WTC11 (cell line): ENCODE results near the gene RADIL. TPM values are rescaled to one million over a fixed set of nuclear protein-coding genes. Genes with fewer than 3 reads are reported as not detected.

Source experiments
- ATAC-seq: fragments of 200-7000 bp; cut with Tn5 transposase; 2 replicates; pipeline ENCODE4 v1.10.0; 2021; ENCODE audit warnings: mild to moderate bottlenecking, moderate library complexity
- CTCF ChIA-PET: fragments of 300-600 bp; sonication (Branson Sonifier 250); formaldehyde crosslinking; loops from one replicate; lab custom pipeline; 2021; ENCODE audit warnings: antibody characterized with exemption; lab: Charles Lee
- POLR2A ChIA-PET: fragments of 350-600 bp; sonication (Branson Sonifier 250); formaldehyde crosslinking; loops from one replicate; lab custom pipeline; 2021; ENCODE audit warnings: antibody characterized with exemption; lab: Charles Lee
- DNase-seq: peaks from one replicate; pipeline ENCODE4 v3.0.0; 2021; ENCODE audit warnings: low spot score
- H3K27ac Mint-ChIP-seq: 2 replicates; pipeline ENCODE4 v1.8.0; 2021; ENCODE audit warnings: mixed read lengths
- H3K27me3 Mint-ChIP-seq: 2 replicates; pipeline ENCODE4 v1.8.0; 2021; ENCODE audit warnings: low read depth, mild to moderate bottlenecking, moderate library complexity, mixed read lengths
- H3K36me3 Mint-ChIP-seq: 2 replicates; pipeline ENCODE4 v1.8.0; 2021; ENCODE audit warnings: mixed read lengths
- H3K4me1 Mint-ChIP-seq: 2 replicates; pipeline ENCODE4 v1.8.0; 2022; ENCODE audit warnings: mixed read lengths
- H3K4me3 Mint-ChIP-seq: 2 replicates; pipeline ENCODE4 v1.8.0; 2021; ENCODE audit warnings: mild to moderate bottlenecking, moderate library complexity, mixed read lengths
- H3K9me3 Mint-ChIP-seq: 2 replicates; pipeline ENCODE4 v1.8.0; 2021; ENCODE audit warnings: mixed read lengths
- AR ChIP-seq: fragments of 250-450 bp; sonication (Bioruptor Pico); IDR thresholded peaks from 2 replicates; pipeline ENCODE4 v1.9.0; 2021; ENCODE audit warnings: mild to moderate bottlenecking
- EMX1 ChIP-seq: fragments of 250-450 bp; sonication (Bioruptor Pico); IDR thresholded peaks from 2 replicates; pipeline ENCODE4 v1.8.0; 2021; ENCODE audit warnings: mild to moderate bottlenecking
- ESRRA ChIP-seq: sonication (generic); formaldehyde crosslinking; IDR thresholded peaks from 2 replicates; pipeline ENCODE4 v1.8.1; 2022; ENCODE audit warnings: mild to moderate bottlenecking, missing genetic modification reagents, borderline replicate concordance
- FOXP4 ChIP-seq: sonication (generic); formaldehyde crosslinking; IDR thresholded peaks from 2 replicates; pipeline ENCODE4 v1.8.0; 2022; ENCODE audit warnings: mild to moderate bottlenecking, missing genetic modification reagents
- GABPB1 ChIP-seq: sonication (generic); formaldehyde crosslinking; IDR thresholded peaks from 2 replicates; pipeline ENCODE4 v1.8.1; 2023; ENCODE audit warnings: mild to moderate bottlenecking, missing genetic modification reagents
- HMGA2 ChIP-seq: fragments of 250-450 bp; sonication (Bioruptor Pico); IDR thresholded peaks from 2 replicates; pipeline ENCODE4 v1.4.0; 2021; ENCODE audit warnings: mild to moderate bottlenecking, moderate library complexity
- NFATC4 ChIP-seq: fragments of 250-450 bp; sonication (Bioruptor Pico); IDR thresholded peaks from 2 replicates; pipeline ENCODE4 v1.9.0; 2021; ENCODE audit warnings: mild to moderate bottlenecking
- PRRX2 ChIP-seq: fragments of 250-450 bp; sonication (Bioruptor Pico); IDR thresholded peaks from 2 replicates; pipeline ENCODE4 v1.8.0; 2021; ENCODE audit warnings: mild to moderate bottlenecking
- TEAD1 ChIP-seq: sonication (generic); formaldehyde crosslinking; IDR thresholded peaks from 2 replicates; pipeline ENCODE4 v1.8.0; 2022; ENCODE audit warnings: mild to moderate bottlenecking, missing genetic modification reagents
- TEAD4 ChIP-seq: sonication (generic); formaldehyde crosslinking; IDR thresholded peaks from 2 replicates; pipeline ENCODE4 v1.8.0; 2022; ENCODE audit warnings: mild to moderate bottlenecking, missing genetic modification reagents
- ZNF121 ChIP-seq: sonication (generic); formaldehyde crosslinking; IDR thresholded peaks from 2 replicates; pipeline ENCODE4 v1.8.0; 2023; ENCODE audit warnings: missing genetic modification reagents
- ZNF138 ChIP-seq: sonication (generic); formaldehyde crosslinking; conservative IDR thresholded peaks from 2 replicates; pipeline ENCODE4 v1.8.1; 2022; ENCODE audit warnings: mild to moderate bottlenecking, moderate library complexity, missing genetic modification reagents
- total RNA-seq: library from RNA; stranded (reverse); gene quantifications from 3 replicates; pipeline ENCODE4 v1.2.3, GENCODE V29; 2021
- TF ChIP-seq, protein P1 (sequence below): sonication (generic); formaldehyde crosslinking; IDR thresholded peaks from 2 replicates; pipeline ENCODE4 v1.8.0; 2022; ENCODE audit warnings: mild to moderate bottlenecking, missing genetic modification reagents
- TF ChIP-seq, protein P2 (sequence below): fragments of 250-450 bp; sonication (Bioruptor Pico); IDR thresholded peaks from 2 replicates; pipeline ENCODE4 v1.9.0; 2021; ENCODE audit warnings: moderate library complexity, mild to moderate bottlenecking, inconsistent platforms, borderline replicate concordance
- TF ChIP-seq, protein P3 (sequence below): sonication (generic); formaldehyde crosslinking; IDR thresholded peaks from 2 replicates; pipeline ENCODE4 v1.8.1; 2023; ENCODE audit warnings: mild to moderate bottlenecking, missing genetic modification reagents, moderate library complexity
- TF ChIP-seq, protein P4 (sequence below): sonication (generic); formaldehyde crosslinking; IDR thresholded peaks from 2 replicates; pipeline ENCODE4 v1.8.0; 2022; ENCODE audit warnings: missing genetic modification reagents

RADIL gene
- total RNA-seq, 1 experiment from 2014 or later, result 11.1 TPM

DNA sequence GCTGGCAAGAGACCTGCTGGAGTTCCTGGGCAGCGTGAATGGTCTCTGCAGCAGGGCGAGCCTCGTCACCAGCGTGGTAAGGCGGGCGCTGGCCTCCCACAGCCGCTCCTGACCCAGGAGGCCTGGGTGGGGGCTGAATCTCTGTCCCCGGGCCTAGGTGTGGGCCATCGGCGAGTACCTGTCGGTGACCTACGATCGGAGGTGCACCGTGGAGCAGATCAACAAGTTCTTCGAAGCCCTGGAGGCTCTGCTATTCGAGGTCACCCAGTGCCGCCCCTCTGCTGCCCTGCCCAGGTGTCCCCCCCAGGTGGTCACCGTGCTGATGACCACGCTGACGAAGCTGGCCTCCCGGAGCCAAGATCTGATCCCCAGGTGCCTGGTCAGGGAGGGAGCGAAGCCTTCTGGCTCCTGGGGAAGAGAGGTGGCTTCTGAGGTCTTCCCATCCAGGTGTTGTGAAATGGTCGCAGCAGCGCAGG is 93.0 kb downstream of the RADIL start (continued):
- TF ChIP-seq FOXP4 (CRISPR knock-in tag) (no peak), ZNF121 (CRISPR knock-in tag) (no peak)
- TF ChIP-seq, all 79 proteins: peak for 0

GRCh38 chr7:4790078-4790465 is 93.4 kb downstream of the RADIL start:
- ChIA-PET CTCF (no interaction called here), POLR2A (interaction anchor here (1.1 kb wide), 1 partner anchor 15 kb away, joined by 3 read pairs; the partner anchor contains the start of gene AP5Z1)
- Mint-ChIP-seq H3K4me3 (no peak overlapping the region), H3K9me3 (no peaks in the 10 kb centered on the region), H3K36me3 (peaks cover 3% of the 10 kb centered on the region; the same call in 1 of the 2 replicates), H3K27me3 (no peaks in the 10 kb centered on the region), H3K4me1 (peaks cover 5% of the 10 kb centered on the region), H3K27ac (no peak overlapping the region)
- no peak for TF ChIP-seq AR (CRISPR knock-in tag)
- TF ChIP-seq, protein P1, sequence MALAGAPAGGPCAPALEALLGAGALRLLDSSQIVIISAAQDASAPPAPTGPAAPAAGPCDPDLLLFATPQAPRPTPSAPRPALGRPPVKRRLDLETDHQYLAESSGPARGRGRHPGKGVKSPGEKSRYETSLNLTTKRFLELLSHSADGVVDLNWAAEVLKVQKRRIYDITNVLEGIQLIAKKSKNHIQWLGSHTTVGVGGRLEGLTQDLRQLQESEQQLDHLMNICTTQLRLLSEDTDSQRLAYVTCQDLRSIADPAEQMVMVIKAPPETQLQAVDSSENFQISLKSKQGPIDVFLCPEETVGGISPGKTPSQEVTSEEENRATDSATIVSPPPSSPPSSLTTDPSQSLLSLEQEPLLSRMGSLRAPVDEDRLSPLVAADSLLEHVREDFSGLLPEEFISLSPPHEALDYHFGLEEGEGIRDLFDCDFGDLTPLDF, result no peak
- no peak for TF ChIP-seq TEAD4 (CRISPR knock-in tag)
- TF ChIP-seq, protein P2, sequence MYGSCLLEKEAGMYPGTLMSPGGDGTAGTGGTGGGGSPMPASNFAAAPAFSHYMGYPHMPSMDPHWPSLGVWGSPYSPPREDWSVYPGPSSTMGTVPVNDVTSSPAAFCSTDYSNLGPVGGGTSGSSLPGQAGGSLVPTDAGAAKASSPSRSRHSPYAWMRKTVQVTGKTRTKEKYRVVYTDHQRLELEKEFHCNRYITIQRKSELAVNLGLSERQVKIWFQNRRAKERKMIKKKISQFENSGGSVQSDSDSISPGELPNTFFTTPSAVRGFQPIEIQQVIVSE (CRISPR knock-in tag), result no peak
- TF ChIP-seq ZNF138 (CRISPR knock-in tag), result no peak
- no peak for TF ChIP-seq HMGA2
- DNase-seq, result no peak
- ATAC-seq, result no peak

DNA sequence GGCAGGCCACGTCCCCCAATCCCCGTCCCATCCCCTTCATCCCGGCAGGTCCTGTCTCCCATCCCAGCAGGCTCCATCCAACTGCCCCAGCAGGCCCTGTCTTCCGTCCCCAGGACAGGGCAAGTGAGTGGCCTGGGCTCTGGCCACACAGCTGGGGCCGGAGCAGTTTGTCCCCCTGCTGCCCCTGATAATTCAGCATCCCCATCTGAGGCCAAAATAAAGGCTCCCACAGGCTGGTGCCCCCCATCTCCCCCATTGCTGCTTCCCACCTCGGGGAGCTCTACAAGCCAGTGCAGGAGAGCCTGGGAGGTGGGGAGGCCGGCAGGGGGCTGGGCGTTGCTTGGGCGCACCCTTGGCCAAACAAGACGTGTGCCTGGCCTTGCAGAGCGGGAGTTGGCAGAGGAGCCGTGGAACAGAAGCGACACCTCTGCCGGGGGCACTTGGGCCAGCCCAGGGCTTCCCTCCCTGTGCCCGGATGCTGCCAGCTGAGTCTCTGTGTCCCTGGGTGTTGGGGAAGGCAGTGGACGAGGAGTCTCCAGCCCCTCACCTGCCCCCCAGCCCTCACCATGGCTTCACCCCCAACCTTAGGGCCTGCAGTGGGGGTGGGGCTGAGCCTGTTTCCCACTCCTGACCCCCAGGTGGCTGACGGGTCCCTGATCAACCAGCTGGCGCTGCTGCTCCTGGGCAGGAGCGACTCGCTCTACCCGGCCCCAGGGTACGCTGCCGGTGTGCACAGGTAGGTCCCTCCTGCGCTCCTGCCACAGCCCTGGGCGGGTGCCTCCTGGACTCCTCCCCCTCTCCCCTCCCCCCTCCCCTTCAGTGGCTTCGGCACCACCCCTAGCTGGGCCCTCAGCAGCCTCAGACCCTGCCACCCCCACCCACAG is 94.1 kb downstream of the RADIL start:
- no peak for DNase-seq
- Mint-ChIP-seq H3K9me3 (no peaks in the 10 kb centered on the region), H3K36me3 (peaks cover 3% of the 10 kb centered on the region; the same call in 1 of the 2 replicates), H3K4me3 (no peak overlapping the region), H3K4me1 (peaks cover 2% of the 10 kb centered on the region), H3K27me3 (no peaks in the 10 kb centered on the region), H3K27ac (no peak overlapping the region)
- ChIA-PET CTCF (interaction anchor here (0.5 kb wide), 1 partner anchor 301 kb away, joined by 3 read pairs; no protein-coding TSS in a partner anchor), POLR2A (interaction anchor here (1.1 kb wide), 1 partner anchor 14 kb away, joined by 3 read pairs; the partner anchor contains the start of gene AP5Z1)
- no peak for ATAC-seq
- TF ChIP-seq FOXP4 (CRISPR knock-in tag) (no peak), GABPB1 (CRISPR knock-in tag) (no peak), HMGA2 (no peak), TEAD1 (CRISPR knock-in tag) (no peak), EMX1 (CRISPR knock-in tag) (no peak), ESRRA (no peak), PRRX2 (CRISPR knock-in tag) (no peak), NFATC4 (CRISPR knock-in tag) (no peak)
- TF ChIP-seq, protein P3, sequence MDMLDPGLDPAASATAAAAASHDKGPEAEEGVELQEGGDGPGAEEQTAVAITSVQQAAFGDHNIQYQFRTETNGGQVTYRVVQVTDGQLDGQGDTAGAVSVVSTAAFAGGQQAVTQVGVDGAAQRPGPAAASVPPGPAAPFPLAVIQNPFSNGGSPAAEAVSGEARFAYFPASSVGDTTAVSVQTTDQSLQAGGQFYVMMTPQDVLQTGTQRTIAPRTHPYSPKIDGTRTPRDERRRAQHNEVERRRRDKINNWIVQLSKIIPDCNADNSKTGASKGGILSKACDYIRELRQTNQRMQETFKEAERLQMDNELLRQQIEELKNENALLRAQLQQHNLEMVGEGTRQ (CRISPR knock-in tag), result no peak
- TF ChIP-seq, protein P4, sequence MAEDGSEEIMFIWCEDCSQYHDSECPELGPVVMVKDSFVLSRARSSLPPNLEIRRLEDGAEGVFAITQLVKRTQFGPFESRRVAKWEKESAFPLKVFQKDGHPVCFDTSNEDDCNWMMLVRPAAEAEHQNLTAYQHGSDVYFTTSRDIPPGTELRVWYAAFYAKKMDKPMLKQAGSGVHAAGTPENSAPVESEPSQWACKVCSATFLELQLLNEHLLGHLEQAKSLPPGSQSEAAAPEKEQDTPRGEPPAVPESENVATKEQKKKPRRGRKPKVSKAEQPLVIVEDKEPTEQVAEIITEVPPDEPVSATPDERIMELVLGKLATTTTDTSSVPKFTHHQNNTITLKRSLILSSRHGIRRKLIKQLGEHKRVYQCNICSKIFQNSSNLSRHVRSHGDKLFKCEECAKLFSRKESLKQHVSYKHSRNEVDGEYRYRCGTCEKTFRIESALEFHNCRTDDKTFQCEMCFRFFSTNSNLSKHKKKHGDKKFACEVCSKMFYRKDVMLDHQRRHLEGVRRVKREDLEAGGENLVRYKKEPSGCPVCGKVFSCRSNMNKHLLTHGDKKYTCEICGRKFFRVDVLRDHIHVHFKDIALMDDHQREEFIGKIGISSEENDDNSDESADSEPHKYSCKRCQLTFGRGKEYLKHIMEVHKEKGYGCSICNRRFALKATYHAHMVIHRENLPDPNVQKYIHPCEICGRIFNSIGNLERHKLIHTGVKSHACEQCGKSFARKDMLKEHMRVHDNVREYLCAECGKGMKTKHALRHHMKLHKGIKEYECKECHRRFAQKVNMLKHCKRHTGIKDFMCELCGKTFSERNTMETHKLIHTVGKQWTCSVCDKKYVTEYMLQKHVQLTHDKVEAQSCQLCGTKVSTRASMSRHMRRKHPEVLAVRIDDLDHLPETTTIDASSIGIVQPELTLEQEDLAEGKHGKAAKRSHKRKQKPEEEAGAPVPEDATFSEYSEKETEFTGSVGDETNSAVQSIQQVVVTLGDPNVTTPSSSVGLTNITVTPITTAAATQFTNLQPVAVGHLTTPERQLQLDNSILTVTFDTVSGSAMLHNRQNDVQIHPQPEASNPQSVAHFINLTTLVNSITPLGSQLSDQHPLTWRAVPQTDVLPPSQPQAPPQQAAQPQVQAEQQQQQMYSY, result no peak
